NCI-H146 (cell line): ENCODE measurements around the gene TCF20.

Experiments
- DNase-seq: peaks from one replicate; lab custom pipeline; 2025; lab: John Stamatoyannopoulos, UW

Gene TCF20

DNA sequence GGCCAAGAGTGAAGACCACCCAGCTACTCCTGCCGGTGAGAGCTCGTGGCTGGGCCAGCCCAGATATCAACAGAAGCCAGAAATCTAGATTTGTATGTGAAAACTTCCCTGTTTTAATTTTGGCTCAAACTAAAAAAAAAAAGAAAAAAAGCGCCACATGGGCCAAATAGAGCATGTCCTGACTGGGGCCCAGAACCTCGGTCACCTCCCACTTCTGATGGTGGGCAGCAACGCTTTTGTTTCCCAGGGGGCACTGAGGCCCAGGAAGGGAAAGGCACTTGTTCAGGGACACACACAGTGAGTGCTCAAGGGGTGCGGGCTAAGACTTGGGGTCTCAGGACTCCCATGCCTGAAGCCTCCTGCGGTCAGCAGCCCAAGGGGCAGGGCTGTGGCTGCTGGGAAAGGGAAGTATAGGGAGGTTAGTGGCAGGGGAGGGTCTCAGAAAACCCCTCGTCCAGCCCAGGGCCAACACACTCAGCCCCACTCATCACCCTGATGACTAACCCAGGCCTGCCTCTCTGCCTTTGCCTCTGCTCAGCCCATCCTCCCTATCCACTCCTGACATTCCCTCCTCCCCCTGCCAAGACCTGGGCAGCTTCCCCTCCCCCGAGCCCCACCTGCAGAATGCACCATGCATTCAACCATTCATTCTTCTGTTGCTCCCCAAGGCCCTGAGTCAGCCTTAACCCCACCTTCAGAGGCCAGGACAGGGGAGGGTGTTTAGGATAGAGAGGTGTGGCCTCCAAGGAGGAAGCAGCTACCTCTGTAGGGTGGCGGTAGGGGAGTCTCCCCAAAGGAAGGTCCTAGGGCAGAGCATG is 30.0 kb upstream of the TCF20 start:
- no peak for DNase-seq

DNA sequence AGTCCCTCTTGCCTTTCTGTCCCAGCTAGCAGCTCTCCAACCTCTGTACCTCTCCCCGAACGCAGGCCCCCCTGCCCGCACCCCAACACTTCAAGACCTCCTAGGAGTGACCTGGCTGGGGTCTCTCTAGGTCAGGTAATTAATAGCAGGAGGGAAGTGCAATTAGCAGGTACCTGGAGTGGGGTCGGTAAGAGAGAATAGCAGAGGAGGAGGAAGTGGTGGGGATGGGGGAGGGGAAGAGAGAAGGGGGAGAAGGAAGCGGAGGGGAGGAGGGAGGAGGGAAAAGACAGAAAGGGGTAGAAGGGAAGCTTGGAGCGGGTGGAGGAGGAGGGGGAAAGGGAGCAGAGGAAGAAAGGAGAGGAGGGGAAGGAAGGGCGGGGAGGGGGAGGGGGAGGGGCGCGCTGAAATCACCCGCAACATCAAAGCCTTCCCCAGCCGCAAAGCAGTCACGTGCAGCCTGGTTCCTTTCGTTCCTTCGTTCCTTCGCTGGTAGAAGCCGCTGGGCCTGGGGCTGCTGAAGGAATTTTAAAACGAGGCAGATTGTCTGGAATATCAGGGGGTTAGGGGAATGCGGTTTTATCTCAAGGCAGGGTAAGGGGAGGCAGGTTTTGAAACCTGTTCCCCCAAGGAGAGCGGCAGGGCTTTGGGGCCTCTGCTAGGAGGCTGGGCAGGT is 29.3 kb upstream of the TCF20 start:
- DNase-seq, result no peak

- no peak for DNase-seq
Measured at GRCh38 chr22:42298746-42299145, 28.3 kb upstream of the TCF20 start.

DNA sequence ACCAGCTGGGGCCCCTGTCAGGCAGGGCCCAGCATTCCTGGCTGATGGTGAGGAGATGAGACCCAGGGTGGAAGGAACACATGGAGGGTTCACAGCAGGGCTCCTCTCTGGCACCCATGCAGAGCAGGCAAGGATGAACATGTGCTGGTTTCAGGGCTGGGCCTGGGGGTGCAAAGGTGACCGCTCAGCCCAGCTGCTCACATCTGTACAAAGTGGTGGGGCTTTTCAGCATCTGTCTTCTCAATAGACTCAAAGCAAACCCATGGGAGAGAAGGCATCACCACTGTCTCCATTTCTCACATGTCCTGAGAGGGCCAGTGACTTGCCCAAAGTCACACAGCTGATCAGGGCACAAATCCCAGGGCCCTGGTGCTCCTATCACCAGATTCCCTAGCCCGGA is 27.3 kb upstream of the TCF20 start:
- DNase-seq, result no peak

DNA sequence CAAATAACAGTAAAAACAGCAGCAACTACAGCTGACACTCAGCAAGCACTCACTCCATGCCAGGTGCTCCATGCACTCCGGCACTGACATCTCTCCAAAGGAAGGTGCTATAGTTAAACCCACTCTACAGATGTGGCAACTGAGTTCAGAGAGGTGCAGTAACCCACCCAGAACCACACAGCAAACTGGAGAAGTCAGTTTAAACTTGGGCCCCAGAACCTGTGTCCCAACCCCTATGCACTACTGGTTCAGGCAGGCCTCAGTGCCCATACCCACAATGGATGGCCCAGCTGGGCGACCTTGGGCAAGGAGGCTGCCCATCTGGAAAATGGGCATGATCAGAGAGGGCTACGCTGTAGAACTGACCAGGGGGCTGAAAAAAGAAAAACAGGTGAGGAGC is 26.4 kb upstream of the TCF20 start:
- no peak for DNase-seq

- no peak for DNase-seq
Measured at GRCh38 chr22:42296381-42296853, 26.0 kb upstream of the TCF20 start.

GRCh38 chr22:42294034-42294985 is 23.9 kb upstream of the TCF20 start:
- peak; percentile 80 for DNase-seq

GRCh38 chr22:42292732-42293520 is 22.5 kb upstream of the TCF20 start:
- peak; percentile 50 for DNase-seq

GRCh38 chr22:42291287-42291686 is 20.8 kb upstream of the TCF20 start:
- no peak for DNase-seq

DNA sequence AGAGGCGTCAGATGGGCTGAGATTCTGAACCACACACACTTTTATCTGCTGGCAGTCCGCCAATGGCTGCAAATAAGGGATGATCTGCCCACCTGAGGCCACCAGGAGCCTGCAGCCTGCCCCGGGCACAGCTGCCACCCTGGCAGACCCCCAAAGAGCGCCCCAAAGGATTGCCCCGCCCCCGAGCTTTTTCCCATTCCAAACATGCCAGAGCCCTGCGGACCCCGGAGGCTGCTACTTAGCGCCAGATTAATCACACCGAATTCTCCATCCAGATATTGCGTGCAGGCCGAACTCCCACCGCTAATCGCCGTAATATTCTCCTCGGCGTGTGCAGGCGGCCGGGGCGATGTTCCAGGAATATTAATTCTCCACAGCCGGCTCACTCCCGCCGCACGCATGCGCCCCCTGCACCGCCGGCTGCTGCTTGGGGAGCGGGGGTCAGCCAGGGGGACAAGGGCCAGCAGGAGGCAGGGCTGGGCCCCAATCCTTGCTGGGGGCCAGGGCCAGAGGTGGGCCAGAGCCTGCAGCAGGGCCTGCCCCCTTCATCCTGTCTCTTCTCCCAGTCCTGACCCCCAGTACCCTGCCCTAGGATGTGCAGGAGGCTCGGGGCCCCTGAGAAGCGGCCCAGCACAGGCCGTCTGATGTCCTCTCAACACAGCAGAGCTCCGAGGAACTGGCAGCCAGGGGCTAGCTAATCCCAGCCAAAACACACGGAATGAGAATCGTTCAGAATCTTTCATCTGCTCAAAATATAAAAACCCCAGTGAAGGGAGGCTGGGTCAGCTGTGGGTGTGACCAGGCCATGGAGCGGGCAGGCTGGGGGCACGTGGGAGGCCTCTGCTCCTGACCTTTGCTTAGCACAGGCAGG is 19.5 kb upstream of the TCF20 start:
- no peak for DNase-seq

DNA sequence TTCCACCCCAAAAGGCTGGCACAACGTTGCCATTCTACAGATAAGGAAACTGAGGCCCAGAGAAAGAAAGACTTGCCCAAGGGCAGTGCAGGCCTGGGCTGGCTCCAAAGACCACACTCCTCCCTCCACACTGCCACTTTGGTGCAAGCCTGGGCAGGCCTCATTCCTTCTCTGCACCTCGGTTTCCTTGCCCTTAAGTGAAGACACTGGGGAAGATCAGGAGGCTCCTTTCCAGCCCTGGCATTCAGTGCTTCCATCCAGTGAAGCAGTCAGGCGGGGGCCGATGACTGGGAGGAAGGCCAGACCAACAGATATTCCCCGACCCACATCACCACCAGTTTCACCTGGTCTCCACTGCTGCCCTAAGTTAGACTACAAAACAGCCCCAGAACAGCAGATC is 18.3 kb upstream of the TCF20 start:
- DNase-seq, result no peak

GRCh38 chr22:42287174-42287890 is 16.9 kb upstream of the TCF20 start:
- no peak for DNase-seq

DNA sequence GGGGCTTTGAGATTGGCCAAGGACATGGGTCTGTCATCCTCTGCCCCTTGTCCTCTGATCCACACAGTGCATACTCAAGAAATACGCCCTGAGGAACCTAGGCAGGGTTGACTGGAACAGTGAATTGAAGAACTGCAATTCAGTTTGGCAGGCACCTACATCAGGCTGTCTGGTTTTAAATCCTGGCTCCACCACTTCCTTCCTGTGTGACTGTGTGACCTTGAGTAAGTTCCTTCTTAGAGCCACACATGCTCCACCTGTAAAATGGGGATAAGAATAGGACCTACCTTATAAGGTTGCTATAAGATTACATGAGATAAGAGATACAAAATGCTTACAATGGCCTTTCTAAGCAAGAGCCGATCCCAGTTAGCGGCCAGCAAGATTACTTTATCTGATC is 15.8 kb upstream of the TCF20 start:
- no peak for DNase-seq

GRCh38 chr22:42285604-42286003 is 15.2 kb upstream of the TCF20 start:
- DNase-seq, result no peak

DNA sequence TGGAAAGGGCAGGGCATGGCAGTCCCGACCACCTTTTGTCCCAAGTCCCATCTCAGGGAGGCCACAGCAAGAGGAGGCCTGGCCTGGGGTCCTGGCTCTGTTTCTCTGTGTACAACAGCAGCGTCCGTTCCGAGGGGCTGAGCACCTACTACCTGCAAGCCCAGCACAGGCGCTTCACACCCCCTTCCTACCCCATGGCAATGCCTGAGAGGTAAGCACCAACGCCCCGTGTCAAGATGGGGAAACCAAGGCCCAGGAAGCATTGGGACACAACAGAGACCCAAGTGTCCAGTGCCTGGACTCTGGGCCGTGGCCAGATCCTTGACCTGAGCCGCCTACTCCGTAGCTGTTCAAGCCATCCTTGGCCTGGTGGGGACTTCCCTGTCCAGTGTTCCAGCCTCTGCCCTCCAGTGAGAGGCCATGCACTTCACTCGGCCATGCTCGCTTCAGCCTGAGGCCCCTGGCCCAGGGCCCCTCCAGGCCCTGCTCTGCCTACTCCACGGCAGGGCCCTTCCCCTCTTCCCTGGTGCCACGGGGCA is 14.3 kb upstream of the TCF20 start:
- DNase-seq, result no peak

DNA sequence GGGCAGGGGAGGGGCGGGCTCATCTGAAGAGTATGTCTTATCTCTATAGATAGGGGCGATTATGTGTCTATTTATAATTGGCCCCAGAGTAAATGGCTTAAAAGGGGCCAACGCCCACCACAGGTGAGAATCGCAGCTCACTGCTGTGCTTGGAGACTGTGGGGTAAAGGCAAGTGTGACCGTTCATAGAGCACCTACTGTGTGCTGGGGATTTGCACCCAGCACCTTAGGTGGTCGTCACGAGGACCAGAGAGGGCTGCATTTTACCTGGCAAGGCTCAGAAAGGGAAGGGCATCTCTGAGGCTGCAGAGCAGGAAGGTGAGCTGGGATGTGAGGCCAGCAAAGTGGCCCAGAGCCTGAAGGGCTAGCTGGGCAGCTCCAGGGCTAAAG is 13.7 kb upstream of the TCF20 start:
- DNase-seq, result no peak

GRCh38 chr22:42283278-42284201 is 13.1 kb upstream of the TCF20 start:
- no peak for DNase-seq

- no peak for DNase-seq
Measured at GRCh38 chr22:42282943-42283277, 12.5 kb upstream of the TCF20 start.
